ENCODE measurements around the gene ANO1. TPM values are rescaled to one million over a fixed set of nuclear protein-coding genes. Genes with fewer than 3 reads are reported as not detected.

Gene ANO1
- polyA plus RNA-seq, 1 donor (not counting 4 experiments of a cell fraction or from before 2014, with no cell fraction given) = 45.2 TPM

- no peak overlapping the region for H3K4me3 ChIP-seq (ENCODE audit: control insufficient read depth in 2 of 3, extremely low read depth in 1 of 3, insufficient read depth in 2 of 3, low read depth in 1 of 3, low read length in 3 of 3)
- no peak for TF ChIP-seq EZH2 (IDR thresholded peaks at IDR 0.05; ENCODE audit: low read length)
- TF ChIP-seq CTCF (optimal IDR thresholded peaks at IDR 0.05 in 1 of 3, IDR thresholded peaks at IDR 0.05 in 1 of 3, conservative IDR thresholded peaks at IDR 0.05 in 1 of 3; ENCODE audit: extremely low read depth in 1 of 3, insufficient read depth in 2 of 3, low read length in 3 of 3) = no peak
- H3K9me1 ChIP-seq (ENCODE audit: control insufficient read depth, extremely low read depth, insufficient read depth, low read length) = no peaks in the 10 kb centered on the region
- no peak overlapping the region for H3K4me2 ChIP-seq (ENCODE audit: control insufficient read depth, extremely low read depth, insufficient read depth, low read depth, low read length)
- dilution Hi-C loops (cut with MboI; ENCODE audit: extremely low pct_ligation_motif_present, low sequenced_read_pairs) = no loop called here
- peaks cover 0 to 8% of the 10 kb centered on the region in 2 experiments for H3K36me3 ChIP-seq (ENCODE audit: control insufficient read depth in 2 of 2, extremely low read depth in 1 of 2, insufficient read depth in 2 of 2, low read length in 2 of 2)
- no peaks in the 10 kb centered on the region for H3K9me3 ChIP-seq (ENCODE audit: control insufficient read depth, low read depth, low read length)
- H4K20me1 ChIP-seq (ENCODE audit: control insufficient read depth, extremely low read depth, insufficient read depth, low read length) = no peaks in the 10 kb centered on the region
- no peak overlapping the region for H2AFZ ChIP-seq (ENCODE audit: control insufficient read depth, low read length)
- no peak overlapping the region for H3K9ac ChIP-seq (ENCODE audit: control insufficient read depth, extremely low read depth, insufficient read depth, low read length)
- no peak for DNase-seq (ENCODE audit: low read depth, low spot score)
- H3K27me3 ChIP-seq (ENCODE audit: control insufficient read depth, extremely low read depth, insufficient read depth, low read length) = no peaks in the 10 kb centered on the region
- H3K79me2 ChIP-seq (ENCODE audit: control insufficient read depth, insufficient read depth, low read length) = no peaks in the 10 kb centered on the region
- H3K4me1 ChIP-seq (ENCODE audit: control insufficient read depth, extremely low read depth, insufficient read depth, low read length) = no peaks in the 10 kb centered on the region
- no peak overlapping the region for H3K27ac ChIP-seq (ENCODE audit: control insufficient read depth, insufficient read depth, low read length)
- no peak for FAIRE-seq
Measured at GRCh38 chr11:70183032-70183431, 104.9 kb downstream of the ANO1 start.

GRCh38 chr11:70183483-70184176 lies 105.5 kb downstream of the ANO1 start:
- DNase-seq (ENCODE audit: low read depth, low spot score) = no peak
- no peak for FAIRE-seq
- no peak overlapping the region for H3K27ac ChIP-seq (ENCODE audit: control insufficient read depth, insufficient read depth, low read length)

More at GRCh38 chr11:70183483-70184176, 105.5 kb downstream of the ANO1 start:
- H3K36me3 ChIP-seq (ENCODE audit: control insufficient read depth in 2 of 2, extremely low read depth in 1 of 2, insufficient read depth in 2 of 2, low read length in 2 of 2) = peaks cover 0 to 9% of the 10 kb centered on the region in 2 experiments
- no peaks in the 10 kb centered on the region for H3K79me2 ChIP-seq (ENCODE audit: control insufficient read depth, insufficient read depth, low read length)
- no peaks in the 10 kb centered on the region for H3K27me3 ChIP-seq (ENCODE audit: control insufficient read depth, extremely low read depth, insufficient read depth, low read length)
- H3K9ac ChIP-seq (ENCODE audit: control insufficient read depth, extremely low read depth, insufficient read depth, low read length) = no peak overlapping the region
- TF ChIP-seq EZH2 (IDR thresholded peaks at IDR 0.05; ENCODE audit: low read length) = no peak
- TF ChIP-seq CTCF (optimal IDR thresholded peaks at IDR 0.05 in 1 of 3, IDR thresholded peaks at IDR 0.05 in 1 of 3, conservative IDR thresholded peaks at IDR 0.05 in 1 of 3; ENCODE audit: extremely low read depth in 1 of 3, insufficient read depth in 2 of 3, low read length in 3 of 3) = no peak
- H3K9me3 ChIP-seq (ENCODE audit: control insufficient read depth, low read depth, low read length) = no peaks in the 10 kb centered on the region
- H2AFZ ChIP-seq (ENCODE audit: control insufficient read depth, low read length) = no peak overlapping the region
- H3K4me3 ChIP-seq (ENCODE audit: control insufficient read depth in 2 of 3, extremely low read depth in 1 of 3, insufficient read depth in 2 of 3, low read depth in 1 of 3, low read length in 3 of 3) = no peak overlapping the region
- H3K9me1 ChIP-seq (ENCODE audit: control insufficient read depth, extremely low read depth, insufficient read depth, low read length) = no peaks in the 10 kb centered on the region
- no peaks in the 10 kb centered on the region for H3K4me1 ChIP-seq (ENCODE audit: control insufficient read depth, extremely low read depth, insufficient read depth, low read length)
- dilution Hi-C loops (cut with MboI; ENCODE audit: extremely low pct_ligation_motif_present, low sequenced_read_pairs) = no loop called here
- H4K20me1 ChIP-seq (ENCODE audit: control insufficient read depth, extremely low read depth, insufficient read depth, low read length) = no peaks in the 10 kb centered on the region
- no peak overlapping the region for H3K4me2 ChIP-seq (ENCODE audit: control insufficient read depth, extremely low read depth, insufficient read depth, low read depth, low read length)

Data from keratinocyte (primary cell).